GM08714 (cell line): ENCODE measurements around the gene LYRM9.

Source experiments
- H3K4me3 ChIP-seq: fragments of 200-500 bp; sonication (Bioruptor generic); 2 replicates; pipeline ENCODE4 v1.5.1; 2014; ENCODE audit warnings: mild to moderate bottlenecking, low read length, inconsistent platforms
- ZNF274 ChIP-seq: IDR thresholded peaks from 2 replicates; pipeline ENCODE4 v1.6.1; 2012; ENCODE audit warnings: mild to moderate bottlenecking, low read depth, low read length

Gene LYRM9

GRCh38 chr17:27873211-27873610 is 20.0 kb downstream of the LYRM9 start:
- no peak for TF ChIP-seq ZNF274
- no peak overlapping the region for H3K4me3 ChIP-seq

DNA sequence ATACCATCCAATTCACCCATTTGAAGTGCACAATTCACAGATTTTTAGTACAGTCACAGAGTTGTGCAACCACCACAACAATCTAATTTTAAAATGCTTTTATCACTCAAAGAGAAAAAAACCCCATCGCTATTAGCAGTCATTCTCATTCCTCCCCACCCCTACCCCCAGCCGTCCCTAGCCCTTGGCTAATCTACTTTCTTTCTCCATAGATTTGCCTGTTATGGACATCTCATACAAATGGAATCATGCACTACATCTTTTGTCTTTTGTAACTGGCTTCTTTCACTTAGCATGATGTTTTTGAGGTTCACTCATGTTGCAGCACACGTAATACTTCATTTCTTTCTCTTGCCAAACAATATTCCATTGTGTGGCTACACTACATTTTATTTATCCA is 20.4 kb downstream of the LYRM9 start:
- TF ChIP-seq ZNF274: no peak
- no peak overlapping the region for H3K4me3 ChIP-seq

GRCh38 chr17:27871407-27871806 is 21.8 kb downstream of the LYRM9 start:
- no peak overlapping the region for H3K4me3 ChIP-seq
- TF ChIP-seq ZNF274: no peak

DNA sequence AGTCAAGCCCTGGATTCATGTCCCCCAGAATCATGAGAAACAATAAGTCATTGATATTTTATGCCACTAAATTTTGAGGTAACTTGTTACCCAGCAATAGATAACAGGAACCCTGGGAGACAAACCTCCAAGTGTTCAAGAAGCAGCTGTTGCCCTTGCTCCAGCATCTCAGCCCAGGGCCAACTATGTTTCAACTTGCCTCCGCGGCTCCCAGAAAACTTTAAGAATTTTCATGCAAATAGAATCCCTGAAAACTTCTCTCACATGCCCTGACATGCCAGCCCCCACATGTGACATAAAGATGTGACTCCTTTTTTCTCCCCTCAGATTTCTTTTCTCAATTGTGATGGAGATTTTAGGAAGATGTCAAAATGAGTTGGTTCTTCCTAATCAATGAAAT is 22.8 kb downstream of the LYRM9 start:
- no peak overlapping the region for H3K4me3 ChIP-seq
- no peak for TF ChIP-seq ZNF274

- no peak for TF ChIP-seq ZNF274
- no peak overlapping the region for H3K4me3 ChIP-seq
Measured at GRCh38 chr17:27868565-27868964, 24.6 kb downstream of the LYRM9 start.

DNA sequence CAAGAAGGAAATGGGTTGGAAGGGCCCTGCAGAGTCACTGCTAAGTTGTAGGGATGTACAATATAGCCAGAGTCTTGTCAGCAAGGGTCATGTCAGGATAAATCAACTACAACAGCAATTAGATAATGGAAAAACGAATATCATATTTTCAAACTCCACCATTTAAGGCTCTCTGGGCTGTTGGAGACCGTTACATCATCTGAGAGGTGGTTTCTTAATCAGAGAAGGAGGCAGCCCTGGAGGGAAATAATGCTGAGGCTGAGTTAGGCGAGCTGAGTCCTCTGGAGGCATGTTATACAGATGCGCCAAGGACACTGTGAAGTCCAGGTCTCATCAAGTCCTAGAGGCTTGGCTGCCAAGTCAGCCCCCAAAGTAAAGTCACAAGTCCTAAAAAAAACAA is 30.3 kb downstream of the LYRM9 start:
- H3K4me3 ChIP-seq: no peak overlapping the region

DNA sequence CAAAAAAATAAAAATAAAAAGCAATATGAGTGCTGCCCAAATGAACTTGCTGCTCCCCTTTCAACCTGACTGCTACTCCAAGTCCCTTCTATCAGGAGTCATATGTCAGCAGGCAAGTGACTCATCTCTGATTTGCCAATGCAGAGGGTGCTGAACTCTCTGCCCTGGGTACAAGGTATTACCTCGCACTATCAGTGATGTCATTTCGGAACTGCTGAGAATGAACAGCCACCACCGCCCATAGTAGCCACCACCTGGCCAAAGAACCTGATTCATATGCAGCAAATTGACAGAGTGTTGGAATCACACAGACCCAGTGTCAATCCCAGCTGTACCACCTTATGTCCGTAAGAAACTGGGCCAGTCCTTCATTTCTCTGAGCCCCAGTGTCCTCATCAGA is 31.2 kb downstream of the LYRM9 start:
- H3K4me3 ChIP-seq: no peak overlapping the region

More for the DNA sequence above, 30.3 kb downstream of the LYRM9 start:
- TF ChIP-seq ZNF274: no peak

GRCh38 chr17:27860971-27861664 is 32.0 kb downstream of the LYRM9 start:
- TF ChIP-seq ZNF274: no peak
- H3K4me3 ChIP-seq: no peak overlapping the region

More for the DNA sequence above, 31.2 kb downstream of the LYRM9 start:
- no peak for TF ChIP-seq ZNF274

DNA sequence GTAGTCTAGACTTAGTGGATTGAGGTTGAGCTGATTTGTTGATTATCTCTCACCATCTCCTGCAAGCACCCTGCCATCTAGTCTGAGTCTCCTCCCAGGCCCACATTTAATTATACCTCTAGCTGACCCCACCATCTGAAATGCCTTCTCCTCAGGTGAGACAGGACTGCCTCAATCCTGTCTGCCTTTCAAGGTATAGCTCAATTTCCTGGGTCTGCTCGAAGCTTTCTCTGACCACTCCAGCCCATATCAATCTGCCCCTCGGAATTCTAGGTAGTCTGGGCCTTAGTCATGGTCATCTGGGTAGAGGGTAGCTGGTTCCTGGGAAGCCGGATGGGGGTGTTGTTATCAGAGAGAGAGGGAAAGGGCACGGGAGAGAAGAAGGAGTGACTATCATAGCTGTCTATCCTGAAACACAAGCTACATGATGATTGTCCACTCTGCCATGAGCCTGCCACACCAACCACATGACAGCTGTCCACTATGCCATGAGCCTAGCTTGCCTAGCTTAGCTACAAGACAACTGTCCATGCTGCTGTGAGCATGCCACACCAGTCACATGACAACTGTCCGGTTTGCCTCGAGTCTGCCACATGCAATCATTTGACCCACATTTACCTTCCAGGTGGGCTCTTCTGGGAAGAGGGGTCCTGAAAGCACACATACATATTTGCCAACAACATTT is 34.4 kb downstream of the LYRM9 start:
- no peak for TF ChIP-seq ZNF274

GRCh38 chr17:27856676-27857432 is 36.3 kb downstream of the LYRM9 start:
- no peak overlapping the region for H3K4me3 ChIP-seq
- TF ChIP-seq ZNF274: no peak

More for the DNA sequence above, 34.4 kb downstream of the LYRM9 start:
- no peak overlapping the region for H3K4me3 ChIP-seq

DNA sequence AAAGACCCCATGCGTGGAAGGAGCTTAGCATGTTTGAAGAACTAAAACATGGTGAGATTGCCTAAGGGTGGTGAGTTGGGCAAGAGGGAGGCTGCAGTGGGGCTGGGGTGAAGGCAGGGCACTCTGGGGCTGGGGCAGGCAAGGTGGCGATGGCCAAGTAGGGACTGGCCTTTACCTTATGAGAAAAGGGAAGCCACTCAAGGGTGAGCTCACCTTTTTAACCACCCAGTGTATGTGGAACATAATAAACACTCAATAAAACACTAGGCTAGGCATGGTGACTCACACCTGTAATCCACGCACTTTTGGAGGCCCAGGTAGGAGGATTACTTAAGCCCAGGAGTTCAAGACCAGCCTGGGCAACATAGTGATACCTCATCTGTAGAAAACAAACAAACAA is 37.7 kb downstream of the LYRM9 start:
- no peak overlapping the region for H3K4me3 ChIP-seq
- no peak for TF ChIP-seq ZNF274

GRCh38 chr17:27854163-27854562 is 39.0 kb downstream of the LYRM9 start:
- TF ChIP-seq ZNF274: no peak
- H3K4me3 ChIP-seq: no peak overlapping the region

DNA sequence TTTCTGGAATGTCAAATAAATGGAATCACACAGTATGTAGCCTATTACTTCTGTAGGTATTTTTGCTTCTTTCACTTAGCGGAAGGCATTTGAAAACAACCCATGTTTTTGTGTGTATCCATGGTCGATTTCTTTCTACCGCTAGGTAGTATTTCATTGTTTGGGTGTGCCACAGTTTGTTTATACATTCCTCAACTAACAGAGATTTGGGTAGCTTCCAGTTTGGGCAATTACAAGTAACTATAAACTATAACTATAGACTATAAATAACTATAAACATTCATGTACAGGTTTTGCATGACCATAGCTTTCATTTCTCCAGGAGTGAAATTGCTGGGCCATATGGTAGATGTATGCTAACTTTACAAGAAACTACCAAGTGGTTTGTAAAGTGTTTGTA is 40.1 kb downstream of the LYRM9 start:
- TF ChIP-seq ZNF274: no peak
- no peak overlapping the region for H3K4me3 ChIP-seq

DNA sequence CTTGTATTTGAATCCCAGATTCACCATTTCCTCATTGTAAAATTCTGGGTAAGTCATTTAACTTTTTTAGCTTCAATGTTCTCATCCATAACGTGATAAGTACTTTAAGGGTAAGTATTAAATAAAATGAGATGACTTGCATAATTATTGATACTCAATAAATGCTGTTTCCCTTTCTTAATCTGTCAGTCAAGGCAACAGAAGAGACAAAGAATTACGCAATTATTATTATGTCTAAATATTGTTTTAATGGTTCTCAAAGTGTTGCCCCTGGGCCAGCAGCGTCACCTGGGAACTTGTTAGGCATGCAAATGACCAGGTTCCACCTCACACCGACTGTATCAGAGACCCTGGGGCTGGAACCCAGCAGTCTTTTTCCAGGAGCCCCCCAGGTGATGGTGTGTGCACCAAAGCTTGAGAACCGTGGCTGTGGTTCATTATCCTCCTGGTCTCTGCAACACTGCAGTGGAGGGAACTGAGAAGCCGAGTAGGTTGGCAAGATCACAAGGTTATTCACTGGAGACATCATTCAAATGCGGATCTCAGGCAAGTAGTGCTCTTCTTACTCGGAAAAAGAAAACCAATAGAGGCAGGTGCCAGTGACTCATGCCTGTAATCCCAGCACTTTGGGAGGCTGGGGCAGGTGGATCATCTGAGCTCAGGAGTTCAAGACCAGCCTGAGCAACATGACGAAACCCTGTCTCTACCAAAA is 43.5 kb downstream of the LYRM9 start:
- no peak for TF ChIP-seq ZNF274
- H3K4me3 ChIP-seq: no peak overlapping the region
